GM12878 (cell line): Measurements from ENCODE around the gene CAST. TPM values are rescaled to one million over a fixed set of nuclear protein-coding genes. Genes with fewer than 3 reads are reported as not detected.

Experiments
- ATAC-seq: fragments of 200-7000 bp; cut with Tn5 transposase; 3 replicates; pipeline ENCODE4 v1.9.1; 2020; ENCODE audit warnings: mild to moderate bottlenecking, moderate library complexity
- BruUV-seq: library from RNA; stranded (reverse); fragments of 400-500 nt; replicated peaks from 2 replicates; lab custom pipeline; 2021; lab: Mats Ljungman, UMichigan
- CTCF ChIA-PET: fragments of 300-600 bp; sonication (Branson Sonifier 250); formaldehyde crosslinking; extraction: SDS; loops from one replicate; lab custom pipeline; 2021; ENCODE audit warnings: inconsistent platforms; lab: Yijun Ruan, JAX
- POLR2A ChIA-PET: fragments of 350-600 bp; formaldehyde crosslinking; extraction: SDS; loops from one replicate; lab custom pipeline; 2021; ENCODE audit warnings: inconsistent platforms; lab: Charles Lee
- RAD21 ChIA-PET: fragments of 300-600 bp; sonication (Branson Sonifier 250); formaldehyde crosslinking; loops from one replicate; lab custom pipeline; 2023; ENCODE audit warnings: antibody characterized with exemption; ENCODE audit not compliant: unreplicated experiment; lab: Charles Lee
- SMC1A ChIA-PET: fragments of 300-600 bp; sonication (Branson Sonifier 250); formaldehyde crosslinking; loops from one replicate; lab custom pipeline; 2023; ENCODE audit not compliant: unreplicated experiment, uncharacterized antibody; lab: Charles Lee
- DNase-seq: peaks from one replicate; pipeline ENCODE4 v3.0.0-alpha.2; 2011; ENCODE audit warnings: low read depth, low spot score
- FAIRE-seq: peaks from 3 replicates; lab custom pipeline; 2011; peaks lifted over from hg19 to GRCh38; lab: Jason Lieb, UNC
- H2AFZ ChIP-seq: 2 replicates; pipeline ENCODE4 v1.6.0; 2011; ENCODE audit warnings: low read depth, low read length, control low read depth; ENCODE audit not compliant: control insufficient read depth
- H3K27ac ChIP-seq: 2 replicates; pipeline ENCODE4 v1.5.1; 2011; ENCODE audit warnings: control low read depth; ENCODE audit not compliant: control insufficient read depth, insufficient read depth
- H3K27me3 ChIP-seq, 2 experiments: replicated peaks in 1 of 2; 2 replicates each; pipeline versions ENCODE4 v1.6.0 to v1.6.1; 2011; ENCODE audit warnings: low read length in 1 of 2; ENCODE audit not compliant: control insufficient read depth in 2 of 2, insufficient read depth in 2 of 2
- H3K36me3 ChIP-seq, 2 experiments: 2 replicates each; pipeline ENCODE4 v1.5.1; 2011; ENCODE audit warnings: low read length in 1 of 2; ENCODE audit not compliant: control insufficient read depth in 2 of 2, insufficient read depth in 2 of 2
- H3K4me1 ChIP-seq: 2 replicates; pipeline ENCODE4 v1.6.1; 2011; ENCODE audit warnings: mild to moderate bottlenecking, low read length, moderate library complexity, mixed read lengths; ENCODE audit not compliant: control insufficient read depth, insufficient read depth
- H3K4me2 ChIP-seq: 2 replicates; pipeline ENCODE4 v1.6.0; 2011; ENCODE audit warnings: control low read depth; ENCODE audit not compliant: control insufficient read depth, insufficient read depth
- H3K4me3 ChIP-seq: fragments of 200-600 bp; sonication (generic); 2 replicates; pipeline ENCODE4 v1.5.1; 2016
- H3K79me2 ChIP-seq: 2 replicates; pipeline ENCODE4 v1.6.0; 2011; ENCODE audit warnings: low read length; ENCODE audit not compliant: control insufficient read depth, insufficient read depth
- H3K9ac ChIP-seq: 2 replicates; pipeline ENCODE4 v1.8.0; 2011; ENCODE audit warnings: low read length, control low read depth, mixed read lengths; ENCODE audit not compliant: control insufficient read depth, insufficient read depth
- H3K9me3 ChIP-seq: replicated peaks from 3 replicates; pipeline ENCODE4 v1.5.1; 2011; ENCODE audit warnings: mild to moderate bottlenecking, low read length; ENCODE audit not compliant: control insufficient read depth, insufficient read depth
- H4K20me1 ChIP-seq: 2 replicates; pipeline ENCODE4 v1.6.0; 2011; ENCODE audit not compliant: control insufficient read depth, insufficient read depth
- BACH1 ChIP-seq: fragments of 450-650 bp; IDR thresholded peaks from 2 replicates; pipeline ENCODE4 v1.6.1; 2017; ENCODE audit warnings: mild to moderate bottlenecking, borderline replicate concordance
- ESRRA ChIP-seq: IDR thresholded peaks from 2 replicates; pipeline ENCODE4 v1.6.1; 2012; ENCODE audit warnings: mild to moderate bottlenecking, low read length, improper control_type of control experiment
- GATAD2B ChIP-seq: fragments of 450-650 bp; conservative IDR thresholded peaks from 2 replicates; pipeline ENCODE4 v1.6.1; 2017; ENCODE audit warnings: low read depth, mild to moderate bottlenecking, moderate library complexity
- NRF1 ChIP-seq: conservative IDR thresholded peaks from 2 replicates; pipeline ENCODE4 v1.6.1; 2011; ENCODE audit warnings: mild to moderate bottlenecking, low read depth, low read length, improper control_type of control experiment
- PAX8 ChIP-seq: fragments of 450-650 bp; IDR thresholded peaks from 2 replicates; pipeline ENCODE4 v1.6.1; 2017; ENCODE audit warnings: mild to moderate bottlenecking, moderate library complexity
- RB1 ChIP-seq: fragments of 450-650 bp; formaldehyde crosslinking; IDR thresholded peaks from 2 replicates; pipeline ENCODE4 v1.6.1; 2017; ENCODE audit warnings: mild to moderate bottlenecking, borderline replicate concordance
- SPI1 ChIP-seq: IDR thresholded peaks from 2 replicates; pipeline ENCODE4 v1.6.1; 2011; ENCODE audit warnings: low read depth, mild to moderate bottlenecking, low read length, moderate library complexity, borderline replicate concordance; ENCODE audit not compliant: insufficient read depth
- SREBF1 ChIP-seq: IDR thresholded peaks from 2 replicates; pipeline ENCODE4 v1.6.1; 2012; ENCODE audit warnings: mild to moderate bottlenecking, low read length
- TCF3 ChIP-seq: IDR thresholded peaks from 2 replicates; pipeline ENCODE4 v1.6.1; 2012; ENCODE audit warnings: low read depth, mild to moderate bottlenecking, low read length, borderline replicate concordance; ENCODE audit not compliant: insufficient read depth
- ZNF217 ChIP-seq: fragments of 450-650 bp; IDR thresholded peaks from 2 replicates; pipeline ENCODE4 v1.6.1; 2017; ENCODE audit warnings: antibody characterized with exemption, mild to moderate bottlenecking
- WGBS: methylation state at CpG from one replicate; pipeline ENCODE4 v1.1.6; 2016; ENCODE audit warnings: low lambda C conversion rate; ENCODE audit not compliant: insufficient replicate concordance, insufficient coverage; ENCODE audit errors: missing lambda C conversion rate; 5-methylcytosine and 5-hydroxymethylcytosine counted together
- in situ Hi-C: fragments of 300-500 bp; cut with MboI; formaldehyde crosslinking; loops from 9 replicates; pipeline ENCODE4 v1.14.3; 2018; ENCODE audit warnings: mixed read lengths
- intact Hi-C: fragments of 100-400 bp; cut with micrococcal nuclease; formaldehyde crosslinking; loops from one replicate; pipeline ENCODE4 v1.14.2; 2022; ENCODE audit not compliant: unreplicated experiment
- polyA plus RNA-seq, 11 experiments: library from polyadenylated mRNA; depleted of rRNA in 4 of 11; unstranded in 6 of 11; stranded (reverse) in 5 of 11; fragments of >200 nt; fragmentation: Nextera tagmentation in 4 of 11; fragmentation: Illumina TruSeq in 1 of 11; extraction: Ambion mirVana in 4 of 11; extraction: Trizol in 1 of 11; gene quantifications; 1 replicate in 1 of 11; 2 replicates in 10 of 11; pipeline versions ENCODE4 v1.2.1 to v1.2.3, GENCODE V29; 2011 to 2016; ENCODE audit warnings: inconsistent platforms in 2 of 11, missing spikeins in 2 of 11, low read depth in 1 of 11
- total RNA-seq, 4 experiments: library from RNA; depleted of rRNA in 3 of 4; stranded (reverse); fragments of >200 nt in 3 of 4; fragmentation: Illumina TruSeq in 1 of 4; extraction: Trizol in 1 of 4; gene quantifications; 2 replicates each; pipeline versions ENCODE4 v1.2.1 to v1.2.3, GENCODE V29; 2013 to 2021
- TF ChIP-seq, protein P1 (sequence below): IDR thresholded peaks from 2 replicates; pipeline ENCODE4 v1.6.1; 2012; ENCODE audit warnings: improper control_type of control experiment, low read depth, low read length; ENCODE audit not compliant: insufficient replicate concordance
- TF ChIP-seq, protein P2 (sequence below): IDR thresholded peaks from 2 replicates; pipeline ENCODE4 v1.6.1; 2012; ENCODE audit warnings: mild to moderate bottlenecking, low read depth, low read length

CAST gene
- total and polyA plus RNA-seq, 10 of the 15 experiments (the other 5 are each of a cell fraction or from before 2014, with no cell fraction given): 31.7 to 140 (median 68.5) TPM

DNA sequence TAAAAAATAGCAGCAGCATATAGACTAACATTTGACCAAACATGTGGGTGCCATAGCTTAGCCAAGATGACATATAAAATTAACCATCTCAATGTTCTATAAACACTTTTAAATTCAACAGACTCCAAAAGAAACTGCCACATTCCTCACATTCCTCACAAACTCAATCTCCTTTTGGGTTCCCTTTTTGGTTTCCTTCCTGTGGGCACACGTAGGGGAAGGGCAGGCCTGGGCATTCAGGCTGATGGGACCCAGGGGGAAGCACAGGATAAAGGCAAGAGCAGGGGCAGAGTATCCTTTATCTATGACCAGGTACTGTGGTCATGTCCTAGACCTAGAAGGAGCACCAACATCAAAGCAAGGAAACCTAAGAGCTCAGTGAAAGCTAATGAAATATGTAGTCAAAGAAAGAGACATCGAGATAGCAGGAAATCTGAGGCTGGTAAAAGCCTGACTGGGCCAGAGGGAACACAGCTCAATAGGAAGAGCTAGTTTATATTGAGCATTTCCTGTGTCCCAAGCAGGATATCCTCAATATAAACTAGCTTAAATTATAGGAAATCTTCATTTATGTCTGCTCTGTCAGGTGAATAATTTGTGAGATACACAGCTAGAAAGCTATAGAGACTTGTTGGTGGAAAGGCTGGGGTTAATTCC, 159.2 kb downstream of the CAST start:
- H3K4me1 ChIP-seq: peaks cover 13% of the 10 kb centered on the region
- in situ Hi-C loops (no loop called here), intact Hi-C loops (no loop called here)
- POLR2A ChIA-PET: interaction anchor here (0.8 to 4.3 kb wide), 2 partner anchors 13 to 15 kb away, joined by 4 to 18 read pairs; partner anchors contain the start of gene ERAP1
- no peak for FAIRE-seq
- CTCF ChIA-PET: interaction anchor here (0.6 to 4.1 kb wide), 8 partner anchors 14 to 342 kb away, joined by 3 to 17 read pairs (median 4); partner anchors contain the start of gene ERAP1
- H3K79me2 ChIP-seq: no peaks in the 10 kb centered on the region
- H3K9ac ChIP-seq: no peak overlapping the region
- ATAC-seq: no peak
- WGBS: 3% methylated on average over 2 of the region's 2 CpGs
- BruUV-seq: no TSS peak
- H4K20me1 ChIP-seq: no peaks in the 10 kb centered on the region
- H2AFZ ChIP-seq: no peak overlapping the region
- no peaks in the 10 kb centered on the region for H3K27me3 ChIP-seq
- SMC1A ChIA-PET: interaction anchor here (0.7 to 4.5 kb wide), 10 partner anchors 8 to 169 kb away, joined by 3 to 24 read pairs (median 4); partner anchors contain the start of gene ERAP1
- DNase-seq: no peak
- RAD21 ChIA-PET: interaction anchor here (1.2 kb wide), 1 partner anchor 32 kb away, joined by 3 read pairs; no protein-coding TSS in a partner anchor
- H3K36me3 ChIP-seq: no peaks in the 10 kb centered on the region
- no peaks in the 10 kb centered on the region for H3K9me3 ChIP-seq
- no peak overlapping the region for H3K4me3 ChIP-seq
- no peak overlapping the region for H3K27ac ChIP-seq
- no peak overlapping the region for H3K4me2 ChIP-seq
- TF ChIP-seq ZNF217: no peak
- TF ChIP-seq RB1: no peak
- TF ChIP-seq, protein P1, sequence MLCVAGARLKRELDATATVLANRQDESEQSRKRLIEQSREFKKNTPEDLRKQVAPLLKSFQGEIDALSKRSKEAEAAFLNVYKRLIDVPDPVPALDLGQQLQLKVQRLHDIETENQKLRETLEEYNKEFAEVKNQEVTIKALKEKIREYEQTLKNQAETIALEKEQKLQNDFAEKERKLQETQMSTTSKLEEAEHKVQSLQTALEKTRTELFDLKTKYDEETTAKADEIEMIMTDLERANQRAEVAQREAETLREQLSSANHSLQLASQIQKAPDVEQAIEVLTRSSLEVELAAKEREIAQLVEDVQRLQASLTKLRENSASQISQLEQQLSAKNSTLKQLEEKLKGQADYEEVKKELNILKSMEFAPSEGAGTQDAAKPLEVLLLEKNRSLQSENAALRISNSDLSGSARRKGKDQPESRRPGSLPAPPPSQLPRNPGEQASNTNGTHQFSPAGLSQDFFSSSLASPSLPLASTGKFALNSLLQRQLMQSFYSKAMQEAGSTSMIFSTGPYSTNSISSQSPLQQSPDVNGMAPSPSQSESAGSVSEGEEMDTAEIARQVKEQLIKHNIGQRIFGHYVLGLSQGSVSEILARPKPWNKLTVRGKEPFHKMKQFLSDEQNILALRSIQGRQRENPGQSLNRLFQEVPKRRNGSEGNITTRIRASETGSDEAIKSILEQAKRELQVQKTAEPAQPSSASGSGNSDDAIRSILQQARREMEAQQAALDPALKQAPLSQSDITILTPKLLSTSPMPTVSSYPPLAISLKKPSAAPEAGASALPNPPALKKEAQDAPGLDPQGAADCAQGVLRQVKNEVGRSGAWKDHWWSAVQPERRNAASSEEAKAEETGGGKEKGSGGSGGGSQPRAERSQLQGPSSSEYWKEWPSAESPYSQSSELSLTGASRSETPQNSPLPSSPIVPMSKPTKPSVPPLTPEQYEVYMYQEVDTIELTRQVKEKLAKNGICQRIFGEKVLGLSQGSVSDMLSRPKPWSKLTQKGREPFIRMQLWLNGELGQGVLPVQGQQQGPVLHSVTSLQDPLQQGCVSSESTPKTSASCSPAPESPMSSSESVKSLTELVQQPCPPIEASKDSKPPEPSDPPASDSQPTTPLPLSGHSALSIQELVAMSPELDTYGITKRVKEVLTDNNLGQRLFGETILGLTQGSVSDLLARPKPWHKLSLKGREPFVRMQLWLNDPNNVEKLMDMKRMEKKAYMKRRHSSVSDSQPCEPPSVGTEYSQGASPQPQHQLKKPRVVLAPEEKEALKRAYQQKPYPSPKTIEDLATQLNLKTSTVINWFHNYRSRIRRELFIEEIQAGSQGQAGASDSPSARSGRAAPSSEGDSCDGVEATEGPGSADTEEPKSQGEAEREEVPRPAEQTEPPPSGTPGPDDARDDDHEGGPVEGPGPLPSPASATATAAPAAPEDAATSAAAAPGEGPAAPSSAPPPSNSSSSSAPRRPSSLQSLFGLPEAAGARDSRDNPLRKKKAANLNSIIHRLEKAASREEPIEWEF: no peak
- TF ChIP-seq GATAD2B: no peak
- TF ChIP-seq TCF3: no peak
- TF ChIP-seq SPI1: no peak
- no peak for TF ChIP-seq NRF1
- TF ChIP-seq BACH1: no peak
- no peak for TF ChIP-seq SREBF1
- no peak for TF ChIP-seq ESRRA
- TF ChIP-seq, protein P2, sequence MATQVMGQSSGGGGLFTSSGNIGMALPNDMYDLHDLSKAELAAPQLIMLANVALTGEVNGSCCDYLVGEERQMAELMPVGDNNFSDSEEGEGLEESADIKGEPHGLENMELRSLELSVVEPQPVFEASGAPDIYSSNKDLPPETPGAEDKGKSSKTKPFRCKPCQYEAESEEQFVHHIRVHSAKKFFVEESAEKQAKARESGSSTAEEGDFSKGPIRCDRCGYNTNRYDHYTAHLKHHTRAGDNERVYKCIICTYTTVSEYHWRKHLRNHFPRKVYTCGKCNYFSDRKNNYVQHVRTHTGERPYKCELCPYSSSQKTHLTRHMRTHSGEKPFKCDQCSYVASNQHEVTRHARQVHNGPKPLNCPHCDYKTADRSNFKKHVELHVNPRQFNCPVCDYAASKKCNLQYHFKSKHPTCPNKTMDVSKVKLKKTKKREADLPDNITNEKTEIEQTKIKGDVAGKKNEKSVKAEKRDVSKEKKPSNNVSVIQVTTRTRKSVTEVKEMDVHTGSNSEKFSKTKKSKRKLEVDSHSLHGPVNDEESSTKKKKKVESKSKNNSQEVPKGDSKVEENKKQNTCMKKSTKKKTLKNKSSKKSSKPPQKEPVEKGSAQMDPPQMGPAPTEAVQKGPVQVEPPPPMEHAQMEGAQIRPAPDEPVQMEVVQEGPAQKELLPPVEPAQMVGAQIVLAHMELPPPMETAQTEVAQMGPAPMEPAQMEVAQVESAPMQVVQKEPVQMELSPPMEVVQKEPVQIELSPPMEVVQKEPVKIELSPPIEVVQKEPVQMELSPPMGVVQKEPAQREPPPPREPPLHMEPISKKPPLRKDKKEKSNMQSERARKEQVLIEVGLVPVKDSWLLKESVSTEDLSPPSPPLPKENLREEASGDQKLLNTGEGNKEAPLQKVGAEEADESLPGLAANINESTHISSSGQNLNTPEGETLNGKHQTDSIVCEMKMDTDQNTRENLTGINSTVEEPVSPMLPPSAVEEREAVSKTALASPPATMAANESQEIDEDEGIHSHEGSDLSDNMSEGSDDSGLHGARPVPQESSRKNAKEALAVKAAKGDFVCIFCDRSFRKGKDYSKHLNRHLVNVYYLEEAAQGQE: no peak
- TF ChIP-seq PAX8: no peak
